Vagina (tissue), 2 donors: ENCODE measurements around the gene CRLF1.

Source experiments
- CTCF ChIP-seq, 3 experiments: fragments of 450-650 bp in 2 of 3; fragments of 200-600 bp in 1 of 3; sonication (generic) in 1 of 3; IDR thresholded peaks; one replicate each; pipeline ENCODE4 v1.5.1; 2017 to 2019; ENCODE audit warnings: antibody characterized with exemption in 3 of 3, mild to moderate bottlenecking in 2 of 3, moderate library complexity in 2 of 3
- POLR2A ChIP-seq, 2 donors: fragments of 450-650 bp; IDR thresholded peaks; one replicate each; pipeline ENCODE4 v1.6.1; 2017; ENCODE audit warnings: antibody characterized with exemption in 2 of 2, mild to moderate bottlenecking in 2 of 2, moderate library complexity in 2 of 2
- POLR2AphosphoS5 ChIP-seq, 2 donors: sonication (generic); formaldehyde crosslinking; IDR thresholded peaks; one replicate each; pipeline ENCODE4 v1.9.0; 2017; ENCODE audit warnings: antibody characterized with exemption in 2 of 2, mild to moderate bottlenecking in 2 of 2, low read depth in 1 of 2; ENCODE audit not compliant: insufficient read depth in 1 of 2

- TF ChIP-seq CTCF (IDR thresholded peaks at IDR 0.05) (no peak), POLR2A (IDR thresholded peaks at IDR 0.05) (no peak), POLR2AphosphoS5 (IDR thresholded peaks at IDR 0.05; ENCODE audit: insufficient read depth in 1 of 2, low read depth in 1 of 2) (no peak)
Observed at GRCh38 chr19:18612772-18613588, 6.4 kb upstream of the CRLF1 start, which contains the start of gene TMEM59L.
